DND-41 (cell line): Measurements from ENCODE around the gene SLC26A11.
"Not testable (repeated sequence)": the region's sequence is repeated elsewhere in the genome, so short reads cannot be mapped to it uniquely, and the experiment has no call there.

Experiments used
- EZH2 ChIP-seq: IDR thresholded peaks from 3 replicates; pipeline ENCODE4 v1.6.1; 2012; ENCODE audit warnings: borderline replicate concordance, low read depth, mild to moderate bottlenecking, moderate library complexity, low read length, inconsistent platforms; ENCODE audit not compliant: severe bottlenecking
- TF ChIP-seq, protein P1 (sequence below): IDR thresholded peaks from 2 replicates; pipeline ENCODE4 v1.5.1; 2012; ENCODE audit warnings: borderline replicate concordance, low read length, moderate library complexity, mild to moderate bottlenecking; ENCODE audit not compliant: poor library complexity, severe bottlenecking; ENCODE audit errors: extremely low read depth

GRCh38 chr17:80244448-80244847 lies 24.2 kb downstream of the SLC26A11 start:
- TF ChIP-seq, protein P1, sequence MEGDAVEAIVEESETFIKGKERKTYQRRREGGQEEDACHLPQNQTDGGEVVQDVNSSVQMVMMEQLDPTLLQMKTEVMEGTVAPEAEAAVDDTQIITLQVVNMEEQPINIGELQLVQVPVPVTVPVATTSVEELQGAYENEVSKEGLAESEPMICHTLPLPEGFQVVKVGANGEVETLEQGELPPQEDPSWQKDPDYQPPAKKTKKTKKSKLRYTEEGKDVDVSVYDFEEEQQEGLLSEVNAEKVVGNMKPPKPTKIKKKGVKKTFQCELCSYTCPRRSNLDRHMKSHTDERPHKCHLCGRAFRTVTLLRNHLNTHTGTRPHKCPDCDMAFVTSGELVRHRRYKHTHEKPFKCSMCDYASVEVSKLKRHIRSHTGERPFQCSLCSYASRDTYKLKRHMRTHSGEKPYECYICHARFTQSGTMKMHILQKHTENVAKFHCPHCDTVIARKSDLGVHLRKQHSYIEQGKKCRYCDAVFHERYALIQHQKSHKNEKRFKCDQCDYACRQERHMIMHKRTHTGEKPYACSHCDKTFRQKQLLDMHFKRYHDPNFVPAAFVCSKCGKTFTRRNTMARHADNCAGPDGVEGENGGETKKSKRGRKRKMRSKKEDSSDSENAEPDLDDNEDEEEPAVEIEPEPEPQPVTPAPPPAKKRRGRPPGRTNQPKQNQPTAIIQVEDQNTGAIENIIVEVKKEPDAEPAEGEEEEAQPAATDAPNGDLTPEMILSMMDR = not testable (repeated sequence)
- not testable (repeated sequence) for TF ChIP-seq EZH2
